Effector memory CD4-positive, alpha-beta T cell (primary cell): Measurements from ENCODE around the gene EMCN.
"Not testable (repeated sequence)": the region's sequence is repeated elsewhere in the genome, so short reads cannot be mapped to it uniquely, and the experiment has no call there.

ENCODE experiments used
- DNase-seq, 3 donors: peaks; one replicate each; pipeline ENCODE4 v3.0.0-alpha.2; 2020
- H3K27ac ChIP-seq: 2 replicates; pipeline ENCODE4 v1.7.0; 2013; ENCODE audit warnings: mild to moderate bottlenecking, low read length, moderate library complexity; ENCODE audit not compliant: insufficient read depth, poor library complexity, severe bottlenecking
- H3K27me3 ChIP-seq: replicated peaks from 2 replicates; pipeline ENCODE4 v1.7.0; 2013; ENCODE audit warnings: mild to moderate bottlenecking, low read length; ENCODE audit not compliant: insufficient read depth, control insufficient read depth, poor library complexity, severe bottlenecking
- H3K36me3 ChIP-seq: 2 replicates; pipeline ENCODE4 v1.7.0; 2013; ENCODE audit warnings: mild to moderate bottlenecking, low read length, moderate library complexity; ENCODE audit not compliant: control insufficient read depth, insufficient read depth
- H3K4me1 ChIP-seq: 2 replicates; pipeline ENCODE4 v1.7.0; 2013; ENCODE audit warnings: low read length, mild to moderate bottlenecking; ENCODE audit not compliant: control insufficient read depth, insufficient read depth, poor library complexity, severe bottlenecking
- H3K4me3 ChIP-seq: 2 replicates; pipeline ENCODE4 v1.7.0; 2013; ENCODE audit warnings: low read length, low read depth, mild to moderate bottlenecking; ENCODE audit not compliant: insufficient read depth, poor library complexity, severe bottlenecking
- H3K9me3 ChIP-seq: 2 replicates; pipeline ENCODE4 v1.7.0; 2013; ENCODE audit warnings: mild to moderate bottlenecking, low read length, moderate library complexity; ENCODE audit not compliant: control insufficient read depth

EMCN gene

GRCh38 chr4:100530161-100530560 lies 12.3 kb upstream of the EMCN start:
- not testable (repeated sequence) for H3K36me3 ChIP-seq, DNase-seq, H3K4me3 ChIP-seq, H3K27ac ChIP-seq, H3K9me3 ChIP-seq, H3K4me1 ChIP-seq, H3K27me3 ChIP-seq

DNA sequence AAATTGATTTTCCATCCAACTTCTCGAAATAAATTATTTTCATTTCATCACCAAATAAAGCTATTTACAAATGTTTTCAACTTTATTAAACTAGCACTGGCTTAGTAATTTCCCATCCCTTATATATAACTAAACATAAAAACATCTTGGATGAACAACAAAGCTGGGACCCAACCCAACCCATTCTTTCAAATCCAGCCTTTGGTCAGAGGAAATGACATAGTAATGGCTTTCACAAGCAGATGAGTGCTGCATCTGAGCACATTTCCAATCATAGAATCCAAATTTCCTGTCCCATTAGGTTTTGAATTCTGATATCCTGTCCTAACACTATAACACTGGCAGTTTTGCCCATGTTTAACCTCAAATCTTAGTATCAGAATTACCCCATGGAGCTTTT lies 7.9 kb upstream of the EMCN start:
- H3K4me3 ChIP-seq, result no peak overlapping the region
- no peaks in the 10 kb centered on the region for H3K36me3 ChIP-seq
- H3K9me3 ChIP-seq, result no peaks in the 10 kb centered on the region
- DNase-seq, result no peak
- H3K27me3 ChIP-seq, result no peaks in the 10 kb centered on the region
- H3K27ac ChIP-seq, result no peak overlapping the region
- no peaks in the 10 kb centered on the region for H3K4me1 ChIP-seq

- no peaks in the 10 kb centered on the region for H3K9me3 ChIP-seq
- H3K4me3 ChIP-seq, result no peak overlapping the region
- no peaks in the 10 kb centered on the region for H3K4me1 ChIP-seq
- H3K27me3 ChIP-seq, result no peaks in the 10 kb centered on the region
- H3K27ac ChIP-seq, result no peak overlapping the region
- no peaks in the 10 kb centered on the region for H3K36me3 ChIP-seq
- no peak for DNase-seq
Measured at GRCh38 chr4:100519205-100519604, 1.4 kb upstream of the EMCN start.

- no peaks in the 10 kb centered on the region for H3K4me1 ChIP-seq
- no peaks in the 10 kb centered on the region for H3K9me3 ChIP-seq
- no peak for DNase-seq
- H3K27me3 ChIP-seq, result no peaks in the 10 kb centered on the region
- H3K4me3 ChIP-seq, result no peak overlapping the region
- H3K36me3 ChIP-seq, result no peaks in the 10 kb centered on the region
- no peak overlapping the region for H3K27ac ChIP-seq
Measured at GRCh38 chr4:100516225-100516624, 1.6 kb downstream of the EMCN start.

DNA sequence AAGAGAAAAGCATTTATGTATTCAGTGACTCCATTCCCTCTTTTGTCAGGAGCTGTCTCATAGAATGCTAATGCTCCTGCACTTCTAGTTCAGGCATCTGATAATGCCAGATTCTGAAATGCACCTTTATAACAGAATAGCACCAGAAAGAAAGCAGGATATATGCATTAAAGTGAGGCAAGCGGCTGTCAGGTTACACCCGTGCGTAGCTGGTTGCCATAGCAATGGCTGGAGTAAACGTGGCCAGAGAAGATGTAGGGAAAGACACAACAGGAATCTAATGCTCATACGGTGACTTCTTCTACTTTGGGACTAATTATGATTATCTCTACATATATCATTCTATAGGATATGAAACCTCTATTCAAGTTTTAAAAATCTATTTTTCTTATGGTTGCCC lies 5.9 kb downstream of the EMCN start:
- no peaks in the 10 kb centered on the region for H3K36me3 ChIP-seq
- no peaks in the 10 kb centered on the region for H3K9me3 ChIP-seq
- no peak overlapping the region for H3K27ac ChIP-seq
- H3K27me3 ChIP-seq, result no peaks in the 10 kb centered on the region
- no peak for DNase-seq
- H3K4me1 ChIP-seq, result no peaks in the 10 kb centered on the region
- no peak overlapping the region for H3K4me3 ChIP-seq

GRCh38 chr4:100510551-100510950 lies 7.3 kb downstream of the EMCN start:
- H3K4me3 ChIP-seq, result no peak overlapping the region
- H3K36me3 ChIP-seq, result no peaks in the 10 kb centered on the region
- no peaks in the 10 kb centered on the region for H3K4me1 ChIP-seq
- H3K27ac ChIP-seq, result no peak overlapping the region
- H3K9me3 ChIP-seq, result no peaks in the 10 kb centered on the region
- no peaks in the 10 kb centered on the region for H3K27me3 ChIP-seq
- no peak for DNase-seq

GRCh38 chr4:100509386-100509785 lies 8.4 kb downstream of the EMCN start:
- H3K4me3 ChIP-seq, result no peak overlapping the region
- no peak for DNase-seq
- H3K36me3 ChIP-seq, result no peaks in the 10 kb centered on the region

DNA sequence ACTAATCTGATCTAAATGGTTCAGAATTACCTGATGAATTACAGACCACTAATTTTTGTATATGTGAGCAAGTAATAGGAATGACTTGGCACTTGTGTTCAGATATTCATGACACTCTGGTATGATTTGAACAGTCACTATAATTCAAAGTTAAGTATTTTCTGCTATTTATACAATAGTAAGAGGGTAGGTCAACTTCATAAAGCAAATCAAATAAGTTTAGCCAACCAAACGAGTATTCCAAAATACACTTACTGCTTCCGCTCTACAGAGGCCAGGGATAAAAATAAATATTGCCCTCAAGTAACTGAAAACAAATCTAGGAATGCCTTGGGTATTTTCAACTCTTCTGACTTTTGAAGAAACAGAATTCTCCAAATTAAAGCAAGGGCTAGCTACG lies 9.1 kb downstream of the EMCN start:
- H3K27ac ChIP-seq, result no peak overlapping the region
- H3K9me3 ChIP-seq, result no peaks in the 10 kb centered on the region
- H3K36me3 ChIP-seq, result no peaks in the 10 kb centered on the region
- DNase-seq, result no peak
- no peaks in the 10 kb centered on the region for H3K27me3 ChIP-seq
- no peak overlapping the region for H3K4me3 ChIP-seq
- H3K4me1 ChIP-seq, result no peaks in the 10 kb centered on the region

More at GRCh38 chr4:100509386-100509785, 8.4 kb downstream of the EMCN start:
- Histone ChIP-seq H3K9me3 (no peaks in the 10 kb centered on the region), H3K27ac (no peak overlapping the region), H3K4me1 (no peaks in the 10 kb centered on the region), H3K27me3 (no peaks in the 10 kb centered on the region)

DNA sequence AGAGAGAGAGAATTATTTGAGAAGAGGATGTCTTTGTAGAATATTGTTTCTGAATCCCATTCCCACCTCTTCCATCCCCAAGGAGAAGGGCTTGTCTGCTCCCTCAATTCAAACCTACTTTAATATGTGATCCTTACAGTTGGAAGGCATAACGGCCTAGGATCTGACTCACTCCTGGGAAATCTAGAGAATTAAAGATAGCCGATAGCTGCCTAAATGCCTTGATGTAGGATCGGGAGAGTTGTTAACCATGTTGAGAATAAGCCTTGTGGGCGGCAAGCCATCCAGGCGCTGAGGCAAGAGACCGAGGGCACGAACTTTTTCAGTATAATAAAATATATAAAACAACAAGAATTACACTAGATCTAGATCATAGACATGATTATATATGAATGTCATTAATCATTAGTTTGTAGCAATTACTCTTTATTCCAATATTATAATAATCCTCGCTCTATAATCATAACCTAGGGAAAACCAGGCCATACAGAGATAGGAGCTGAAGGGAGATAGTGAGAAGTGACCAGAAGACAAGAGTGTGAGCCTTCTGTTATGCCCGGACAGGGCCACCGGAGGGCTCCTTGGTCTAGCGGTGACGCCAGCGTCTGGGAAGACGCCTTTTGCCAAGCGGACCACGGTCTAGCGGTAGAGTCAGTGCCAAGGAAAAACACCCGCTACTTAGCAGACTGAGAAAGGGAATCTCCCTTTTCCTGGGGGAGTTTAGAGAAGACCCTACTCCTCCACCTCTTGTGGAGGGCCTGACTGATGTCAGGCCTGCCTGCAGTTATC lies 13.5 kb downstream of the EMCN start:
- no peak overlapping the region for H3K27ac ChIP-seq
- DNase-seq, result no peak

GRCh38 chr4:100497791-100498190 lies 20.0 kb downstream of the EMCN start:
- Histone ChIP-seq H3K27ac (no peak overlapping the region), H3K36me3 (no peaks in the 10 kb centered on the region), H3K27me3 (no peaks in the 10 kb centered on the region), H3K9me3 (no peaks in the 10 kb centered on the region), H3K4me1 (no peaks in the 10 kb centered on the region), H3K4me3 (no peak overlapping the region)
- no peak for DNase-seq

More for the DNA sequence above, 13.5 kb downstream of the EMCN start:
- H3K4me3 ChIP-seq, result no peak overlapping the region
- H3K27me3 ChIP-seq, result no peaks in the 10 kb centered on the region
- no peaks in the 10 kb centered on the region for H3K4me1 ChIP-seq
- no peaks in the 10 kb centered on the region for H3K9me3 ChIP-seq
- no peaks in the 10 kb centered on the region for H3K36me3 ChIP-seq
